Spleen (tissue), 7 donors: Measurements from ENCODE around the gene ETFB.

Source experiments
- CTCF ChIP-seq, 11 experiments: fragments of 200-600 bp in 7 of 11; fragments of 450-650 bp in 4 of 11; sonication (generic) in 4 of 11; IDR thresholded peaks in 8 of 11; conservative IDR thresholded peaks in 3 of 11; 1 replicate in 7 of 11; 2 replicates in 4 of 11; pipeline versions ENCODE4 v1.4.0 to v1.8.0; 2016 to 2021; ENCODE audit warnings: antibody characterized with exemption in 11 of 11, inconsistent platforms in 4 of 11, mild to moderate bottlenecking in 1 of 11
- POLR2A ChIP-seq, 3 donors: fragments of 450-650 bp; IDR thresholded peaks; one replicate each; pipeline ENCODE4 v1.5.1; 2017; ENCODE audit warnings: antibody characterized with exemption in 3 of 3, mild to moderate bottlenecking in 1 of 3
- donor health status: DM: no; HTN: no; CAD: no; lungs with moderate emphysema.
- donor health status: DM: no; HTN: no; CAD: no.
- donor health status: DM: no; HTN: no; CAD: no.

GRCh38 chr19:51370230-51370629 is 4.0 kb upstream of the ETFB start:
- TF ChIP-seq POLR2A (IDR thresholded peaks at IDR 0.05): no peak
- no peak for TF ChIP-seq CTCF (IDR thresholded peaks at IDR 0.05 in 8 of 11, conservative IDR thresholded peaks at IDR 0.05 in 3 of 11)
